HepG2 (cell line): ENCODE measurements around the gene UROS. TPM values are rescaled to one million over a fixed set of nuclear protein-coding genes. Genes with fewer than 3 reads are reported as not detected.
A peak's percentile ranks its signal among the peaks of the same experiment; 100 is the strongest.

Experiments
- ARNT ChIP-seq: fragments of 450-650 bp; IDR thresholded peaks from 2 replicates; pipeline ENCODE4 v1.6.1; 2017
- DZIP1 ChIP-seq: sonication (generic); formaldehyde crosslinking; IDR thresholded peaks from 2 replicates; pipeline ENCODE4 v1.5.0; 2020; ENCODE audit warnings: mild to moderate bottlenecking, missing genetic modification reagents
- HDAC2 ChIP-seq: sonication (generic); formaldehyde crosslinking; IDR thresholded peaks from 2 replicates; pipeline ENCODE4 v1.4.0; 2020; ENCODE audit warnings: missing genetic modification reagents
- HIC2 ChIP-seq: sonication (generic); formaldehyde crosslinking; IDR thresholded peaks from 2 replicates; pipeline ENCODE4 v1.9.0; 2022; ENCODE audit warnings: low read depth, missing genetic modification reagents
- HNRNPLL ChIP-seq: fragments of 200-400 bp; formaldehyde crosslinking; IDR thresholded peaks from 2 replicates; pipeline ENCODE4 v1.6.1; 2017; ENCODE audit warnings: mild to moderate bottlenecking, low read depth, low read length; ENCODE audit not compliant: poor library complexity, severe bottlenecking
- NFE2L2 ChIP-seq: fragments of 150-350 bp; IDR thresholded peaks from 2 replicates; pipeline ENCODE4 v1.6.1; 2014; ENCODE audit warnings: low read length
- PBX3 ChIP-seq: sonication (generic); formaldehyde crosslinking; IDR thresholded peaks from 2 replicates; pipeline ENCODE4 v1.8.1; 2023; ENCODE audit warnings: missing genetic modification reagents, inconsistent platforms, borderline replicate concordance
- PHF5A ChIP-seq: IDR thresholded peaks from one replicate; pipeline ENCODE4 v1.6.1; 2018; ENCODE audit warnings: low read depth, missing genetic modification reagents; ENCODE audit not compliant: unreplicated experiment
- PRPF4 ChIP-seq: fragments of 200-400 bp; formaldehyde crosslinking; IDR thresholded peaks from 2 replicates; pipeline ENCODE4 v1.6.1; 2016; ENCODE audit warnings: low read length, low read depth; ENCODE audit not compliant: poor library complexity, severe bottlenecking
- TERF1 ChIP-seq: sonication (generic); formaldehyde crosslinking; IDR thresholded peaks from 2 replicates; pipeline ENCODE4 v1.8.0; 2022; ENCODE audit warnings: mild to moderate bottlenecking, missing genetic modification reagents, moderate library complexity
- ZBTB33 ChIP-seq: sonication (generic); formaldehyde crosslinking; IDR thresholded peaks from 2 replicates; pipeline ENCODE4 v1.4.0; 2020; ENCODE audit warnings: missing genetic modification reagents
- ZBTB37 ChIP-seq: sonication (generic); formaldehyde crosslinking; IDR thresholded peaks from 2 replicates; pipeline ENCODE4 v1.4.0; 2020; ENCODE audit warnings: mild to moderate bottlenecking, missing genetic modification reagents
- ZKSCAN8 ChIP-seq: IDR thresholded peaks from 2 replicates; pipeline ENCODE4 v1.6.1; 2016; ENCODE audit warnings: borderline replicate concordance, missing genetic modification reagents, missing compliant biosample characterization
- ZNF232 ChIP-seq: sonication (generic); formaldehyde crosslinking; IDR thresholded peaks from 2 replicates; pipeline ENCODE4 v1.4.0; 2020; ENCODE audit warnings: missing genetic modification reagents, borderline replicate concordance
- ZNF549 ChIP-seq: sonication (generic); formaldehyde crosslinking; IDR thresholded peaks from 2 replicates; pipeline ENCODE4 v1.5.0; 2020; ENCODE audit warnings: missing genetic modification reagents
- ZNF605 ChIP-seq: sonication (generic); formaldehyde crosslinking; IDR thresholded peaks from 2 replicates; pipeline ENCODE4 v1.8.0; 2022; ENCODE audit warnings: mild to moderate bottlenecking, missing genetic modification reagents
- ZNF839 ChIP-seq: sonication (generic); formaldehyde crosslinking; IDR thresholded peaks from 2 replicates; pipeline ENCODE4 v1.4.0; 2020; ENCODE audit warnings: missing genetic modification reagents, mild to moderate bottlenecking, borderline replicate concordance
- polyA plus RNA-seq, 8 experiments: library from polyadenylated mRNA; depleted of rRNA in 3 of 8; stranded (reverse) in 7 of 8; unstranded in 1 of 8; fragments of >200 nt; fragmentation: Illumina TruSeq in 4 of 8; extraction: Trizol in 4 of 8; gene quantifications; 2 replicates each; pipeline versions ENCODE4 v1.2.1 to v1.2.3, GENCODE V29; 2011 to 2016; ENCODE audit warnings: low read depth in 4 of 8, missing spikeins in 1 of 8, mixed read lengths in 1 of 8; ENCODE audit not compliant: insufficient read depth in 1 of 8
- total RNA-seq, 5 experiments: library from RNA; depleted of rRNA; stranded (reverse); fragments of >200 nt; fragmentation: Illumina TruSeq; extraction: Trizol; gene quantifications; 2 replicates each; pipeline ENCODE4 v1.2.3, GENCODE V29; 2016; ENCODE audit warnings: low read depth in 1 of 5
- TF ChIP-seq, protein P1 (sequence below): sonication (generic); IDR thresholded peaks from 2 replicates; pipeline ENCODE4 v1.6.1; 2016; ENCODE audit warnings: low read depth, borderline replicate concordance

The UROS gene
- total and polyA plus RNA-seq, 2 of the 13 experiments (the other 11 are each of a cell fraction or from before 2014, with no cell fraction given) = 14.8 to 49.9 TPM

- TF ChIP-seq DZIP1 (CRISPR knock-in tag) (no peak), TERF1 (CRISPR knock-in tag) (no peak), PHF5A (CRISPR knock-in tag) (no peak), PRPF4 (no peak), HIC2 (no peak), PBX3 (CRISPR knock-in tag) (no peak), NFE2L2 (no peak), ZNF232 (CRISPR knock-in tag) (no peak), ZBTB37 (no peak), ZNF605 (CRISPR knock-in tag) (no peak), HNRNPLL (no peak), ZKSCAN8 (CRISPR knock-in tag) (no peak), HDAC2 (peak; percentile 39; the same call in 1 of the 2 replicates), ZNF839 (CRISPR knock-in tag) (no peak), ZBTB33 (no peak), ZNF549 (no peak), ARNT (no peak)
- TF ChIP-seq, protein P1, sequence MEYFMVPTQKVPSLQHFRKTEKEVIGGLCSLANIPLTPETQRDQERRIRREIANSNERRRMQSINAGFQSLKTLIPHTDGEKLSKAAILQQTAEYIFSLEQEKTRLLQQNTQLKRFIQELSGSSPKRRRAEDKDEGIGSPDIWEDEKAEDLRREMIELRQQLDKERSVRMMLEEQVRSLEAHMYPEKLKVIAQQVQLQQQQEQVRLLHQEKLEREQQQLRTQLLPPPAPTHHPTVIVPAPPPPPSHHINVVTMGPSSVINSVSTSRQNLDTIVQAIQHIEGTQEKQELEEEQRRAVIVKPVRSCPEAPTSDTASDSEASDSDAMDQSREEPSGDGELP = no peak
Observed at GRCh38 chr10:125797994-125798662, 24.9 kb downstream of the UROS start (continued).
